Fibroblast of lung (primary cell): ENCODE measurements around the gene TEX50.
"Not testable (repeated sequence)": the region's sequence is repeated elsewhere in the genome, so short reads cannot be mapped to it uniquely, and the experiment has no call there.

Experiments
- CTCF ChIP-seq, 2 donors: IDR thresholded peaks in 1 of 2; conservative IDR thresholded peaks in 1 of 2; 1 replicate in 1 of 2; 2 replicates in 1 of 2; pipeline ENCODE4 v1.5.1; 2011 to 2012; ENCODE audit warnings: low read length in 2 of 2, control low read depth in 1 of 2, inconsistent platforms in 1 of 2, low read depth in 1 of 2, mild to moderate bottlenecking in 1 of 2
- EZH2 ChIP-seq: IDR thresholded peaks from 2 replicates; pipeline ENCODE4 v1.5.1; 2012; ENCODE audit warnings: low read length, control low read depth, mild to moderate bottlenecking; ENCODE audit errors: missing control alignments

DNA sequence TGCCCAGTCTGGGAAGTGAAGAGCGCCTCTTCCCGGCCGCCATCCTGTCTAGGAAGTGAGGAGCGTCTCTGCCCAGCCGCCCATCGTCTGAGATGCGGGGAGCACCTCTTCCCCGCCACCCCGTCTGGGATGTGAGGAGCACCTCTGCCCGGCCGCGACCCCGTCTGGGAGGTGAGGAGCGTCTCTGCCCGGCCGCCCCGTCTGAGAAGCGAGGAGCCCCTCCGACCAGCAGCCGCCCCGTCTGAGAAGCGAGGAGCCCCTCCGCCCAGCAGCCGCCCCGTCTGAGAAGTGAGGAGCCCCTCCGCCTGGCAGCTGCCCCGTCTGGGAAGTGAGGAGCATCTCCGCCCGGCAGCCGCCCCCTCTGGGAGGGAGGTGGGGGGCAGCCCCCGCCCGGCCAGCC is 22.1 kb upstream of the TEX50 start:
- not testable (repeated sequence) for TF ChIP-seq CTCF (conservative IDR thresholded peaks at IDR 0.05 in 1 of 2, IDR thresholded peaks at IDR 0.05 in 1 of 2; ENCODE audit: low read depth in 1 of 2, low read length in 2 of 2); EZH2
